ENCODE measurements around the gene ATP6V0C. TPM values are rescaled to one million over a fixed set of nuclear protein-coding genes. Genes with fewer than 3 reads are reported as not detected.
"Not testable (repeated sequence)": the region's sequence is repeated elsewhere in the genome, so short reads cannot be mapped to it uniquely, and the experiment has no call there.

Gene ATP6V0C
- total RNA-seq, 2 donors from 2014 or later: 176 to 180 TPM

DNA sequence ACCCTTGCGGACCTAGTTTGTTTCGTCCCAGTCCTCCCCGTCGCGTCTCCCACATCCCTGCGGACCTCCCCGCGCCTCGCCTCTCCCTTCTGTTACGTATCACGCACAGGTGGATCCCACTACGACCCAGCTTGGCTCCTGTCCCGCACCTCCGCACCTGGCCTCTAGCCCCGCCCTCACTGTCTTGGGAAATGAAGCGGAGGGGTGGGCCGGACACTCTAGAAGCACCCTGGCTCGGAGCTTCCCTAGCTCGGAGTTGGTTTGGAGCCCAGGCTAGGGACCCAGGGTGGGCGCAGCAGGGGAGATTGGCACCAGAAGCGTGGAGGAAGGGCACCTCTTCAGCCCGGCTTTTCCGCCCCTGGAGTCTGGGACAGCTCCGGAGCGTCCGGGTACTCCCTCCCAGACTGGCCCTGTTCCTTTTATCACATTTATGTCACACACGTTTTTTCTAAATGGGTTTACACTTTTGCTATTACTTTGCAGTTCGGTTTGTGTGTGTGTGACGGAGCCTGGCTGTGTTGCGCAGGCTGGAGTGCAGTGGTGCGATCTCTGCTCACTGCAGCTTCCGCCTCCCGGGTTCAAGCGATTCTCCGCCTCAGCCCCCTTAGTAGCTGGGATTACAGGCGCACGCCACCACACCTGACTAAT lies 18.9 kb downstream of the ATP6V0C start:
- peak overlapping the region; percentile 98 for H3K27ac Mint-ChIP-seq
- peak overlapping the region; percentile 38 for H3K27ac ChIP-seq (ENCODE audit: low read depth, low read length)
- peak overlapping the region; percentile 74 for H3K9ac ChIP-seq (ENCODE audit: extremely low read depth, low read length, poor library complexity, severe bottlenecking)
- peak; percentile 89 for DNase-seq
- no peaks in the 10 kb centered on the region for H3K9me3 ChIP-seq (ENCODE audit: control insufficient read depth, low read length)
- H3K4me3 ChIP-seq (ENCODE audit: low read length): peak overlapping the region; percentile 80
- peak overlapping the region; percentile 78 for H3K4me3 Mint-ChIP-seq
- H3K36me3 Mint-ChIP-seq (ENCODE audit: low read depth): peaks cover 5% of the 10 kb centered on the region
- H3K27me3 Mint-ChIP-seq (ENCODE audit: insufficient read depth): peaks cover 11% of the 10 kb centered on the region
- peaks cover 2% of the 10 kb centered on the region for H3K4me1 Mint-ChIP-seq
- TF ChIP-seq, protein P1, sequence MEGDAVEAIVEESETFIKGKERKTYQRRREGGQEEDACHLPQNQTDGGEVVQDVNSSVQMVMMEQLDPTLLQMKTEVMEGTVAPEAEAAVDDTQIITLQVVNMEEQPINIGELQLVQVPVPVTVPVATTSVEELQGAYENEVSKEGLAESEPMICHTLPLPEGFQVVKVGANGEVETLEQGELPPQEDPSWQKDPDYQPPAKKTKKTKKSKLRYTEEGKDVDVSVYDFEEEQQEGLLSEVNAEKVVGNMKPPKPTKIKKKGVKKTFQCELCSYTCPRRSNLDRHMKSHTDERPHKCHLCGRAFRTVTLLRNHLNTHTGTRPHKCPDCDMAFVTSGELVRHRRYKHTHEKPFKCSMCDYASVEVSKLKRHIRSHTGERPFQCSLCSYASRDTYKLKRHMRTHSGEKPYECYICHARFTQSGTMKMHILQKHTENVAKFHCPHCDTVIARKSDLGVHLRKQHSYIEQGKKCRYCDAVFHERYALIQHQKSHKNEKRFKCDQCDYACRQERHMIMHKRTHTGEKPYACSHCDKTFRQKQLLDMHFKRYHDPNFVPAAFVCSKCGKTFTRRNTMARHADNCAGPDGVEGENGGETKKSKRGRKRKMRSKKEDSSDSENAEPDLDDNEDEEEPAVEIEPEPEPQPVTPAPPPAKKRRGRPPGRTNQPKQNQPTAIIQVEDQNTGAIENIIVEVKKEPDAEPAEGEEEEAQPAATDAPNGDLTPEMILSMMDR (conservative IDR thresholded peaks at IDR 0.05): no peak
- 11 to 22% methylated on average over 26 to 37 of the region's 37 CpGs for WGBS, 2 experiments (ENCODE audit: insufficient coverage in 1 of 2, insufficient read length in 1 of 2)
- H3K27me3 ChIP-seq (ENCODE audit: control insufficient read depth, insufficient read depth, low read length, poor library complexity, severe bottlenecking): no peaks in the 10 kb centered on the region
- no peaks in the 10 kb centered on the region for H3K4me1 ChIP-seq (ENCODE audit: control insufficient read depth, insufficient read depth, low read length)
- no peaks in the 10 kb centered on the region for H3K9me3 Mint-ChIP-seq
- peaks cover 20% of the 10 kb centered on the region for H3K36me3 ChIP-seq (ENCODE audit: control insufficient read depth, insufficient read depth, low read length)

DNA sequence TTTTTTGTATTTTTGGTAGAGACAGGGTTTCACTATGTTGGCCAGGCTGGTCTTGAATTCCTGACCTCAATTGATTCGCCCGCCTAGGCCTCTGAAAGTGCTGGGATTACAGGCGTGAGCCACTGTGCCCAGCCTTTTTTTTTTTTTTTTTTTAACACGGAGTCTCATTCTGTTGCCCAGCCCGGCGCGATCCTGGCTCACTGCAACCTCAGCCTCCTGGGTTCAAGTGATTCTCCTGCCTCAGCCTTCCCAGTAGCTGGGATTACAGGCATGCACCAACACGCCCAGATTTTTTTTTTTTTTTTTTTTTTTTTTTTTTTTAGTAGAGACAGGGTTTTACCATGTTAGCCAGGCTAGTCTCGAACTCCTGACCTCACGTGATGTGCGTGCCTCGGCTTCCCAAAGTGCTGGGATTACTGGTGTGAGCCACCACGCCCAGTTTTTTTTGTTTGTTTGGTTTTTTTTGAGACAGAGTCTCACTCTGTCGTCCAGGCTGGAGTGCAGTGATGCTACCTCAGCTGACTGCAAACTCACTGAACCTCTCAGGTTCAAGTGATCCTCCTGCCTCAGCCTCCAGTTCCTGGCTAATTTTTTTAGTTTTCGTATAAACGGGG lies 19.5 kb downstream of the ATP6V0C start:
- H3K4me1 Mint-ChIP-seq; H3K9me3 Mint-ChIP-seq; H3K27me3 ChIP-seq (ENCODE audit: control insufficient read depth, insufficient read depth, low read length, poor library complexity, severe bottlenecking); H3K27ac ChIP-seq (ENCODE audit: low read depth, low read length); H3K36me3 Mint-ChIP-seq (ENCODE audit: low read depth); H3K4me1 ChIP-seq (ENCODE audit: control insufficient read depth, insufficient read depth, low read length); H3K9ac ChIP-seq (ENCODE audit: extremely low read depth, low read length, poor library complexity, severe bottlenecking); H3K9me3 ChIP-seq (ENCODE audit: control insufficient read depth, low read length); DNase-seq: not testable (repeated sequence)
- peak overlapping the region; percentile 98 for H3K27ac Mint-ChIP-seq
- WGBS, 2 experiments (ENCODE audit: insufficient coverage in 1 of 2, insufficient read length in 1 of 2): 77 to 85% methylated on average over 7 to 15 of the region's 16 CpGs
- Histone ChIP-seq H3K36me3 (ENCODE audit: control insufficient read depth, insufficient read depth, low read length) (peaks cover 18% of the 10 kb centered on the region), H3K4me3 (ENCODE audit: low read length) (peak overlapping the region; percentile 80)
- H3K4me3 Mint-ChIP-seq: peak overlapping the region; percentile 78
- peaks cover 11% of the 10 kb centered on the region for H3K27me3 Mint-ChIP-seq (ENCODE audit: insufficient read depth)

DNA sequence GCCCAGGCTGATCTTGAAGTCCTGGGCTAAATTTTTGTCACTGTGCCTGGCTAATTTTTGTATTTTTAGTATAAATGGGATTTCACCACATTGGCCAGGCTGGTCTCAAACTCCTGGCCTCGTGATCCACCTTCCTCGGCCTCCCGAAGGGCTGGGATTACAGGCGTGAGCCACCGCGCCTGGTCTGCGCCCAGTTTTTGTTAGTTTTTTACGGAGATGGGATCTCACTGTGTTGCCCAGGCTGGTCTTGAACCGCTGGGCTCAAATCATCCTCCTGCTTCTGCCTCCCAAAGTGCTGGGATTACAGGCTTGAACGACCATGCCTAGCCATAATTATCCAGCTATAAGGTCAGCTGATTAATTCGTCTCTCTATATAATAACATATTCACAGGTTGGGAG lies 20.2 kb downstream of the ATP6V0C start:
- peaks cover 4% of the 10 kb centered on the region for H3K4me1 Mint-ChIP-seq

DNA sequence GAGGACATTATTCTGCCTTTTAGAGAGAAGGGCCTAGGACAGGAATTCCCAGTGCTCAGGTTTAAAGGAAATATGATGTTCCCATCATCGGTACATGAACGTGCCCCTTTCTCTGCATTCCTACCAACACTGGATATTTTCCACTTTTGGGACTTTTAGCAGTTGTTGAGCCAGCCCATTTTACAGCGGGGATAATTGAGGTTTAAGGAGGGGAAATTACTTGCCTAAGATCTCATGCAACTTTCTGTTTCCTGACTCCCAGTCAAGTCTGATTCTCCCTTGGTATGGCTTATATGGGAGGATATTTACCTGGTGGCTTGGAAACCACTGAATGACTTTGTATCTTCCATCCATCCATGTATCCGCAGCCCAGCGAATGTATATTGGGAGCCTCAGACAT lies 20.6 kb downstream of the ATP6V0C start:
- peaks cover 11% of the 10 kb centered on the region for H3K27me3 Mint-ChIP-seq (ENCODE audit: insufficient read depth)
- H3K27me3 ChIP-seq (ENCODE audit: control insufficient read depth, insufficient read depth, low read length, poor library complexity, severe bottlenecking); H3K27ac ChIP-seq (ENCODE audit: low read depth, low read length); H3K36me3 Mint-ChIP-seq (ENCODE audit: low read depth); H3K36me3 ChIP-seq (ENCODE audit: control insufficient read depth, insufficient read depth, low read length); H3K4me1 Mint-ChIP-seq; H3K4me3 ChIP-seq (ENCODE audit: low read length); H3K9ac ChIP-seq (ENCODE audit: extremely low read depth, low read length, poor library complexity, severe bottlenecking); H3K4me1 ChIP-seq (ENCODE audit: control insufficient read depth, insufficient read depth, low read length); H3K9me3 ChIP-seq (ENCODE audit: control insufficient read depth, low read length); H3K27ac Mint-ChIP-seq; H3K4me3 Mint-ChIP-seq; H3K9me3 Mint-ChIP-seq: not testable (repeated sequence)
- 90 to 93% methylated on average over 4 to 5 of the region's 5 CpGs for WGBS, 2 experiments (ENCODE audit: insufficient coverage in 1 of 2, insufficient read length in 1 of 2)
- peak; percentile 40 for DNase-seq

More for the DNA sequence above, 20.2 kb downstream of the ATP6V0C start:
- Histone ChIP-seq H3K27ac (ENCODE audit: low read depth, low read length) (no peak overlapping the region), H3K36me3 (ENCODE audit: control insufficient read depth, insufficient read depth, low read length) (peaks cover 11% of the 10 kb centered on the region), H3K27me3 (ENCODE audit: control insufficient read depth, insufficient read depth, low read length, poor library complexity, severe bottlenecking) (no peaks in the 10 kb centered on the region), H3K9me3 (ENCODE audit: control insufficient read depth, low read length) (no peaks in the 10 kb centered on the region), H3K4me3 (ENCODE audit: low read length) (no peak overlapping the region), H3K9ac (ENCODE audit: extremely low read depth, low read length, poor library complexity, severe bottlenecking) (no peak overlapping the region), H3K4me1 (ENCODE audit: control insufficient read depth, insufficient read depth, low read length) (no peaks in the 10 kb centered on the region)
- TF ChIP-seq, protein P1 (conservative IDR thresholded peaks at IDR 0.05): no peak
- no peak overlapping the region for H3K27ac Mint-ChIP-seq
- 95 to 100% methylated on average over 9 to 11 of the region's 11 CpGs for WGBS, 2 experiments (ENCODE audit: insufficient coverage in 1 of 2, insufficient read length in 1 of 2)
- H3K27me3 Mint-ChIP-seq (ENCODE audit: insufficient read depth): peaks cover 11% of the 10 kb centered on the region
- peak; percentile 27 for DNase-seq
- H3K9me3 Mint-ChIP-seq: no peaks in the 10 kb centered on the region
- H3K4me3 Mint-ChIP-seq: no peak overlapping the region
- H3K36me3 Mint-ChIP-seq (ENCODE audit: low read depth): peaks cover 5% of the 10 kb centered on the region

Data from endodermal cell (in vitro differentiated cells).